ENCODE results near the gene GGTA1.
"Not testable (repeated sequence)": the region's sequence is repeated elsewhere in the genome, so short reads cannot be mapped to it uniquely, and the experiment has no call there.

The GGTA1 gene

DNA sequence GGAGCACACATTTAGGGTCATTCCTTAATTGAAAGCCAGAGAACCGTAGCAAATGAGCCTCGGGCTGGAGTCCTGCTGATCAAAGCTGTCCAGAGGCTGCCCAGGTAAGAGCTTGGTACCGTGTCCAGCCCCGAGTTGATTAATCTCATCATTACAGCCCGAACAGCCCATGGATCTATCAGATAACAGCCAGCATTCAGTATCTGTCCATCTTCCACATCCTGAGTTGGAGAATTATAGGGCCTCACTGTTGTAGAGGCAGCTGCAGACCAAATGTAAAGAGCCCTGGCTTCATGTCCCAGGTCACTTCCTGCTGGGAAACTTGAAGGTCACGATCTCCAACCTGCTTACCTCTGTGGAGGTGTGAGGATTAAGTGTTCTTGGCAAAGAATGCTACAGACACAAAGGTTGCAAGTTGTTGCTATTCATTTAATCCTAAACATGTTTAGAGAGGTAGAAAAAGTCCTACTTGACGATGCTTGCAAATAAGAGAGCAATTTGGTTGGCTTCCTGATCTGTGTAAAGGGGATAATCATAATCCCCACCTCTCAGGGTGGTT is 16.1 kb downstream of the GGTA1 start:
- H3K4me1 Mint-ChIP-seq = no peaks in the 10 kb centered on the region
- no peak overlapping the region for H3K27ac Mint-ChIP-seq
- H3K36me3 Mint-ChIP-seq = no peaks in the 10 kb centered on the region
- no peaks in the 10 kb centered on the region for H3K27me3 Mint-ChIP-seq
- H3K4me3 Mint-ChIP-seq = no peak overlapping the region
- H3K9me3 Mint-ChIP-seq = no peaks in the 10 kb centered on the region

DNA sequence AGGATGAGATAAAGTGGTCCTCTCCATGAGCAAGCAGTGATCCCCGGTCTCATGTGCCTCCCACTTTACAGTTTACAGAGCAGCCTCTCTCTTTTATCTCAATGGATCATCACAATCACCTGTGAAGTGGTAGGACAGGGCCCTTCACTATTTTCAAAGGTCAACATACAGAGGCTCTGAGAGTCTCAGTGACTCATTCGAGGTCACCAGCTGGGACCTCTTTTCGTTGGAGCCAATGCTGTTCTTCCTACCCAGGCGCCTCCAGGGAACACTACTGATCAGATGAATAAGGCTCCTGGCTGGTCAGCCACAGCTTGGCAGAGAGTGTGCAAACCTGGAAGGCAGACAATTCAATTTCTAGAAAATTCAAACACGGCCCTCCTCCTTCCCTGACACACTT is 16.6 kb downstream of the GGTA1 start:
- no peak overlapping the region for H3K4me3 Mint-ChIP-seq
- no peak overlapping the region for H3K27ac Mint-ChIP-seq
- no peaks in the 10 kb centered on the region for H3K4me1 Mint-ChIP-seq
- H3K36me3 Mint-ChIP-seq = no peaks in the 10 kb centered on the region
- no peaks in the 10 kb centered on the region for H3K9me3 Mint-ChIP-seq
- H3K27me3 Mint-ChIP-seq = no peaks in the 10 kb centered on the region

DNA sequence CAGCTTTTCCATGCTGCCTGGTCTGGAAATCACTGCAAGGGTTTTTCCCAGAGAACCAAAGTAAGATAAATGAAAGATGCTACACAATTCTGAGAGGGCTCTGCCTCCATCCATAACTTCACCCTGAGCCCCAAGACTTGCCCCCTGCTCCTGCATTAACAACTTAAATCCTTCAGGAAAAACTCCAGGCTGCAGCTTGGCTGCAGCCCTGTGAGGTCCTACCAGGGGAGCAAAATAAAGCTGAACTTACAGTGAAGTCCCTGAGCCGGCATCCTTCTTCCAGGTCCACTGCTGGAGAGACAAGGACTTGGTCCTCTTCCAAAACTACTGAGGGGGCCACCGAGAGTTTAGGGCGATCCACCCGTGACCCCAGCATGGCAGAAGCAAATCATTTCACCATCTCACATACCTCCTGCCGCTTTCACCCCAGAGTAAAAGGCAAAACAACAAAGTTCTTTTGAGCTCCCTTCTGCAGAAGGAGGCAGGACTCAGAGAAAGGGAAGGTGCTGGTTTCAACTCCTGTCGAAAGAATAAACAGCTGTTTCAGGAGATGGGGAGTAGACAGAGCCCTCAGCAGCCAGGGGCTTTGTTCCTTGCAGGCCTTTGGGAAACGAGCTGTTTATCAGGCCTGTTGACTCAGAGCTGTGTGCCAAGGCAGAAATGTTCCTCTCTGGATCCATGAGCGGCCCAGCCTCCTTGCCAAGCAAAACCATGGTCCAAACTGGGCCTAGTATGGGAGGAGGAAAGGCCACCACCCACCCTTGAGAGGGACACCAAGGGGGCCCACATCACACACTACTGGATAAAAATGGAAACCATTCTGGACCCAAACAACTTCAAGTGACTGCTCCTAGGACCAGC is 20.6 kb downstream of the GGTA1 start:
- no peak overlapping the region for H3K4me3 Mint-ChIP-seq
- H3K27ac Mint-ChIP-seq = no peak overlapping the region
- no peaks in the 10 kb centered on the region for H3K9me3 Mint-ChIP-seq
- no peaks in the 10 kb centered on the region for H3K27me3 Mint-ChIP-seq
- H3K36me3 Mint-ChIP-seq = peaks cover 2% of the 10 kb centered on the region
- no peaks in the 10 kb centered on the region for H3K4me1 Mint-ChIP-seq

DNA sequence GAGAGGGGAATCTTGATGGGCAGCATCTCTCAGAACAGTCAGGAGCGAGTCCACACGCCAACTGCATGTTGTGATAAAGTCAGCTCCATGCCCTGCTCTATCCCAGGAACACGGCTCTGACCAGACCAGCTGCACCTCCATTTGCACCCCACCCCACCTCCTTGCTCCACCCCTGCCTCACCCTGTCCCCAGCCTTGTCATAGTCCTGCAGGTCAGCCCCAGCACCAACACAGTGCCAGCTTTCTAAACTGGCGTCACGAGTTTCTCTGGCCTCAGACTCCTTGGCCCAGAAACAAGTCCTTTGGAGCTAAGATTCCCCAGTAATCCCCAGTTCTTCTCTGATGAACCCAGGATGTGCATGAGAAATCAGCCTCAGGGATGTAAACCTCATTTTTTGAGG is 23.5 kb downstream of the GGTA1 start:
- peaks cover 2% of the 10 kb centered on the region for H3K36me3 Mint-ChIP-seq
- H3K27me3 Mint-ChIP-seq = peaks cover 1% of the 10 kb centered on the region
- no peak overlapping the region for H3K27ac Mint-ChIP-seq
- no peak overlapping the region for H3K4me3 Mint-ChIP-seq
- H3K4me1 Mint-ChIP-seq = no peaks in the 10 kb centered on the region
- H3K9me3 Mint-ChIP-seq = no peaks in the 10 kb centered on the region

DNA sequence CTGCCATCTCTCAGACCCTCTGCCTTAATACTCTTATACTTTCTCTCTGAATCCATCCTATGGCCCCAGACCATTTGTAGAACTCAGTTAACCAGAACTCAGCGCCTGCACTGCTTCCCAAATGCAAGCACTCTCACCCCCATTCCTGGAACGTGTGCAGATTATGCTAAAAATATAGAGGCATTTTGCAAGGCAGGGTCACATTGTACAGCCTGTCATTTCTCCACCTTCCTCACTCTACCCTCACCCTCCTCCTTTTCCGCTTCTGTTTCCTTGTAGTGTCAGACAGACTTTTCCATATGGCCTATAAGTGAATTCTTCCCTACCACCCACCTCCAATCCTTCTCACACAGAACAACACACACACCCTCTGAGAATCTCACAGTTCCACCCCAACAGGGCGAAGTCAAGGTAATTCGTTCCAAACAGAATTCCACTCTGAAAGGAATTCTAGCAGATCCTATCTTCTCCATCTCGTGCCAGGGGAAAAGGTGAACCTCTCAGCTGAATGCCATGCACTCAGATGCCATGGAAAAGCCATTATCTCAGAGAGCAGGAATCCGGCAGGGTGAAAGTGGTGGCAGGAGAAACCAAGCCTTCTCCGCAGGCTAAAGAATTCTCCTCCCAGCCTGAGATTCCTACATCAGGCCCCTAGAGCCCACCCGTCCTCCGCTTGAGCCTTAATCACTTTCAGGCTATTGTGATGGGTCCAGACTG is 25.3 kb downstream of the GGTA1 start:
- no peak overlapping the region for H3K4me3 Mint-ChIP-seq
- peaks cover 2% of the 10 kb centered on the region for H3K36me3 Mint-ChIP-seq
- peaks cover 6% of the 10 kb centered on the region for H3K27me3 Mint-ChIP-seq
- H3K9me3 Mint-ChIP-seq = no peaks in the 10 kb centered on the region
- H3K4me1 Mint-ChIP-seq = no peaks in the 10 kb centered on the region
- no peak overlapping the region for H3K27ac Mint-ChIP-seq

DNA sequence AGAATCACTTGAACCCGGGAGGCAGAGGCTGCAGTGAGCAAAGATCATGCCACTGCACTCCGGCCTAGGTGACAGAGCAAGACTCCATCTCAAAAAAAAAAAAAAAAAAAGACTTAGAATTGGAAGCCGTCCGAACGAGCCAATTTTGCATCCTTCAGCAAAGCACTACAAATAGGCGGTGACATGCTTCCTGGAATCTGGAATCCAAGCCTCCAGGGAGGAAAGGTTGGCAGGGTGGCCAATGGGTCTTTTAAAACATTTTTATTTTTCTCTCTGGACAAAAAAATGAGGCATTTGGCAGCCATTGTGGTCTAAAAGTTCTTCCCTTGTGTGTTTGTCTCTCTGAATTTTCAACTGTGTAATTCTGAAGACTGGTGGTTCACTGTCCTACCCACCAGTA is 26.4 kb downstream of the GGTA1 start:
- H3K27me3 Mint-ChIP-seq = peaks cover 6% of the 10 kb centered on the region
- H3K9me3 Mint-ChIP-seq = no peaks in the 10 kb centered on the region
- no peak overlapping the region for H3K4me3 Mint-ChIP-seq
- no peaks in the 10 kb centered on the region for H3K4me1 Mint-ChIP-seq
- H3K36me3 Mint-ChIP-seq = peaks cover 2% of the 10 kb centered on the region
- H3K27ac Mint-ChIP-seq = no peak overlapping the region

DNA sequence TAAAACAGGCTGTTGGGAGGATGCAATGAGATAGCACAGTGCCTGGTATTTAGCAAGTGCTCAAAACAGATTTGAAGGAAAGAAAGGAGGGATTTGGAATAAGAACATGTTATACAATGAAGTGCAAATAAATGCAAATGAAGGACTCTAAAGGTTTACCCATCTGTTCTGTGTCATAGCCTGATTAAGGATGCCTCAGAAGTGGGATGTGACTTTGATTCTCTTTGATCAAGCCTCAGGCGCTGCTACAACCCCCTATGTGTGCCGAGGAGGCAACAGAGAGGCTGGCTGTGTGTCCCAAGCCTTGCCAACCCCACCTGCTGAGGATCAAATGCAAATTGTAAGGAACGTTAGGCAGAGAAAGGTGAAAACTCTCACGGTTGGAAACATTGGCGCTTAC is 27.2 kb downstream of the GGTA1 start:
- no peak overlapping the region for H3K27ac Mint-ChIP-seq
- no peaks in the 10 kb centered on the region for H3K9me3 Mint-ChIP-seq
- peaks cover 6% of the 10 kb centered on the region for H3K27me3 Mint-ChIP-seq
- H3K4me3 Mint-ChIP-seq = no peak overlapping the region
- peaks cover 2% of the 10 kb centered on the region for H3K36me3 Mint-ChIP-seq
- H3K4me1 Mint-ChIP-seq = no peaks in the 10 kb centered on the region

DNA sequence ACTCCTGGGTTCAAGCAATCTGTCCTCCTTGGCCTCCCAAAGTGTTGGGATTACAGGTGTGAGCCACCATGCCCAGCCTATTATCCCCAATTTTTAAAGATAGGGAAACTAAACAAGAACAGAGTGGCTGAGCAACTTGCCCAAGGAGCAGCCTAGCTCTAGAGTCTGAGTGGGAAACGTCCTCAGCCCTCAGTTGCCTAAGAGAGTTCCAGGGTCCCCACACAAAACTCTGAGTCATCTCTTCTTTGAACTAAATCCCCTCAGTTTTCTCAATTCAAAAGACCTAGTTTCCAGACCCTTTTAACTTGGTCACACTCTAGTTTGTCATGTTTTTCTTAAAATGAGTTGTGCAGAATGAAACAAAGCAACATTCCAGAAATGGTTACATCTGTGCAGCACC is 33.5 kb downstream of the GGTA1 start:
- no peaks in the 10 kb centered on the region for H3K9me3 Mint-ChIP-seq
- H3K27me3 Mint-ChIP-seq = peaks cover 10% of the 10 kb centered on the region
- H3K27ac Mint-ChIP-seq = no peak overlapping the region
- H3K36me3 Mint-ChIP-seq = no peaks in the 10 kb centered on the region
- H3K4me1 Mint-ChIP-seq = no peaks in the 10 kb centered on the region
- no peak overlapping the region for H3K4me3 Mint-ChIP-seq

DNA sequence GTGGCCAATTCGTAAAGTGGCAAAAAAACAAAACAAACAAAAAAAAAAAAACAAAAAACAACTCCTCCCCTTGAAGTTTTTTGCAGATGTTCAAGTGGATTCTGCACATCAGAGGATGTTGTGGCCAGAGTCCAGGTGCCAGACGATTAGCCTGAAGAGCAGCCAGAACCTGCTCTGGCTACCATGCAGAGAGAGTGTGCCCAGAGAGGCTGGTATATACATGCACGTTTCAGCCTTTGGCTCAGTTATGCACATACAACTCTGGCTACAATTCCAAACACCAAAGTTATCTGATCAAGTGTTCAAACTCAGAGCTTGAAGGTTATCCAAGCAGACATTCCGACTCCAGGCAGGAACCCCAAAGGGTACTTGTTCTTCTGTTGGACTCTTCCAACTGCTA is 34.7 kb downstream of the GGTA1 start:
- H3K9me3 Mint-ChIP-seq = no peaks in the 10 kb centered on the region
- no peak overlapping the region for H3K27ac Mint-ChIP-seq
- H3K4me1 Mint-ChIP-seq = no peaks in the 10 kb centered on the region
- H3K4me3 Mint-ChIP-seq = no peak overlapping the region
- no peaks in the 10 kb centered on the region for H3K36me3 Mint-ChIP-seq
- peaks cover 10% of the 10 kb centered on the region for H3K27me3 Mint-ChIP-seq

DNA sequence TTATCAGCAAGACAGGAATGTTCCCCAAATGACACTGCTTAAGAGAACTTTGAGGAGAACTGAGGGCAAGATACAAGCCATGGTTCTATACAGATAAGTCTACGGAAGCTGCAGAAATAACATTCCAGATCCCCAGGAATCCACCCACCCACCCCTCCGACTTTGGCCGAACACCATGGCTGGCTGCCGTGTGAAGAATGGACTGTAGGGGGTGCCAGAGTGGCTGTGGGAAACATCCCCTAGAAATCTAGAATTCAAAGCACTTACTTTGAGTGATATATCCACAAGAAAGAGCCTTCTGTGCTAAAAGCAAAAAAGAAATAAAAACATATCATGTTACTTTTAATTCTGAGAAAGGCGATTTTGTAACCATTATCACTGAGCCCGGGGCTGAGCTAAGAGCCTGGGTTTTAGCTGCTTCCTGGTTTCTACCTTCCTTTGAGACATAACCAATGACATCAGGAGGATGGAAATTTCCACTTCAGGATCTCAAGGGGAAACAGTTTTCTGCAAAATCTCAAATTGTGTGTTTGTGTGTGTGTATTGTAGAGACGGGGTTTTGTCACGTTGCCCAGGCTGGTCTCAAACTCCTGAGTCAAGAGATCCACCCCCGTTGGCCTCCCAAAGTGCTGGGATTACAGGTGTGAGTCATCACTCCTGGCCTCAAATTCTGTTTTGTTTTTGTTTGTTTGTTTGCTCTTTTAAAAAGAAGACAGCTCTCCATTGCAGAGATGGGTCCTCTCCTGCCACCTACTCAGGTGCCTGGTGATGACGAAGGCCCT is 36.4 kb downstream of the GGTA1 start:
- Mint-ChIP-seq H3K27ac (no peak overlapping the region), H3K36me3 (peaks cover 2% of the 10 kb centered on the region), H3K27me3 (peaks cover 20% of the 10 kb centered on the region), H3K4me1 (no peaks in the 10 kb centered on the region), H3K9me3 (no peaks in the 10 kb centered on the region), H3K4me3 (no peak overlapping the region)

DNA sequence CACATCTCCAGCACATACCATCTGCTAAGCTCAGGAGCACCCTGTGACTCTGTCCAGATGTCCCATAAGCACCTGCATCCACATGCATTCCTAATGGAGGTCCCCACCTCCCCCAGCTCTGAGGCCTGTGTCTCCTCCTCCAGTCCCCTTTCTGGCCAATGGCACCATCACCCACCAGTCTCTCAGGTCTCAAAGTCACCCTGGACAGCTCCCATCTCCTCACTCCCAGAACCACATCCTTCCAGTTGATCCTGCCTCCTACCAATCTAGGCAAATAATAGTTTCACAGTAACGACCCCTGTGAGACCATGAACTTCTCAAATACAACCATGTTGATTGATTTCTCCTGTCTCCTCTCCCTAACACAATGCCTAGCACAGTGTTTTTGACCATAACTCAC is 40.1 kb downstream of the GGTA1 start:
- H3K36me3 Mint-ChIP-seq = peaks cover 2% of the 10 kb centered on the region
- H3K4me3 Mint-ChIP-seq = no peak overlapping the region
- no peak overlapping the region for H3K27ac Mint-ChIP-seq
- H3K27me3 Mint-ChIP-seq = peaks cover 24% of the 10 kb centered on the region
- no peaks in the 10 kb centered on the region for H3K9me3 Mint-ChIP-seq
- peaks cover 7% of the 10 kb centered on the region for H3K4me1 Mint-ChIP-seq

DNA sequence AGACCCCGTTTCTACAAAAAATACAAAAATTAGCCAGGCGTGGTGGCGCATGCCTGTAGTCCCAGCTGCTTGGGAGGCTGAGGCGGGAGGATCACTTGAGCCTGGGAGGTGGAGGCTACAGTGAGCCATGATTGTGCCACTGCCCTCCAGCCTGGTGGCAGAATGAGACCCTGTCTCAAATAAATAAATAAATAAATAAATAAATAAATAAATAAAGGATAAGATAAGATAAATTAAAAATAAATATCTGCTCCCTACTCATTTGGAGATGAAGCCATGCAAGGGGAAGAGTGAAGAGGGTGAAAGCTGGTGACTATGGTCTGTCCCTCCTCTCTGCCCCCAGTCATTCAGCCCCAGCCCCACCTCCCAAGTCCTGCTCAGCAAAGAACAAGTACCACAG is 41.2 kb downstream of the GGTA1 start:
- H3K27me3 Mint-ChIP-seq = peaks cover 22% of the 10 kb centered on the region
- not testable (repeated sequence) for H3K4me3 Mint-ChIP-seq, H3K27ac Mint-ChIP-seq, H3K36me3 Mint-ChIP-seq, H3K4me1 Mint-ChIP-seq, H3K9me3 Mint-ChIP-seq

DNA sequence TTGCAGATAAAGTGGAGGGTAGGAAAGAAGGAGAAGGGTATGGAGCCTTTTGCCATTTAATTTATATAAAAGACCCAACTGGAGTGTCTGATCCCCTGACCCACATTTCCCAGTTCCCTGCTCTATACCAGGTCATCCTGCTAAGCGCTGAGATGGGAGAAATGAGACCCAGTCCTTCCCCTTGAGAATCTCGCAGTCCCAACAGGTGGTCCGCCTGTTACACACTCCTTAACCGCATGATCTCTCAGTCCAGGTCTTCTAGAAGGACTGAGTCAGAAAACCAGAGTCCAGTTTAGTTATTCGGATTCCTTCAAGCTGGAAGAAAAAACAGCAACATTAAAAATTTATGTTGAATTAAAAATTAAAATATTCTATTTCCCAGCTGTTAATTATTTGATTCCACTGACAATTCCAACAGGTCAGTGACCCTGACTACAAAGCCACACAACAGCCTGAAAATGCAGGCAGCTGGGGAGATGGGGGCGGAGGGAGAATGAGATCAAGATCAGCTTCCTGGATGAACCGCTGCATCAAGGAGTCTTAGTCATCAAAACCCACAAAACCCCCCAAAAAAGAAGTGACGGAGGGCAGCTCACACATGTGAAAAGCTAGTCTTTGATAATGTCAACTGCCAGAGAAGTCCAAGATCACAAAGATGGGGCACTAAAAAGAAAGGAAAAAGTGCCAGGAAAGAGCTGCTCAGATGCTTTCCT is 44.0 kb downstream of the GGTA1 start:
- Mint-ChIP-seq H3K9me3 (no peaks in the 10 kb centered on the region), H3K4me1 (peaks cover 7% of the 10 kb centered on the region), H3K36me3 (peaks cover 2% of the 10 kb centered on the region), H3K4me3 (no peak overlapping the region), H3K27ac (no peak overlapping the region), H3K27me3 (peaks cover 18% of the 10 kb centered on the region)

DNA sequence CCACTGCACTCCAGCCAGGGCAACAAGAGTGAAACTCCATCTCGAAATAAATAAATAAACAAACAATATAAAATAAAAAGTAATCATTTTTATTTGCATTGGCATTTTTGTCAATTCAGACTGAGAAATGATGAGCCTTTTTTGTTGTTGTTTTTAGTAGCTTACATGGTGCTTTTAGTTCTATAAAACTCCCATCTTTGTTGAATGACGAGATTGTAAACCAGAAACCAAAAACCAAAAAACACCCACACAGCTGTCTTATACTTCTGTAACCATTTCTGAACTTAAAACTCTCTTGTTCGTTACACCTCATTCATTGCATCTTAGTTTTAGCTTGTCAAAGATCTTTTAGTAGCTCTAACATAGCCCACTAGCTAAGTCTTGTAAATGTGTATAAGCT is 44.7 kb downstream of the GGTA1 start:
- Mint-ChIP-seq H3K27me3 (peaks cover 16% of the 10 kb centered on the region), H3K9me3 (no peaks in the 10 kb centered on the region), H3K4me1 (peaks cover 7% of the 10 kb centered on the region), H3K27ac (no peak overlapping the region), H3K36me3 (peaks cover 2% of the 10 kb centered on the region), H3K4me3 (no peak overlapping the region)

DNA sequence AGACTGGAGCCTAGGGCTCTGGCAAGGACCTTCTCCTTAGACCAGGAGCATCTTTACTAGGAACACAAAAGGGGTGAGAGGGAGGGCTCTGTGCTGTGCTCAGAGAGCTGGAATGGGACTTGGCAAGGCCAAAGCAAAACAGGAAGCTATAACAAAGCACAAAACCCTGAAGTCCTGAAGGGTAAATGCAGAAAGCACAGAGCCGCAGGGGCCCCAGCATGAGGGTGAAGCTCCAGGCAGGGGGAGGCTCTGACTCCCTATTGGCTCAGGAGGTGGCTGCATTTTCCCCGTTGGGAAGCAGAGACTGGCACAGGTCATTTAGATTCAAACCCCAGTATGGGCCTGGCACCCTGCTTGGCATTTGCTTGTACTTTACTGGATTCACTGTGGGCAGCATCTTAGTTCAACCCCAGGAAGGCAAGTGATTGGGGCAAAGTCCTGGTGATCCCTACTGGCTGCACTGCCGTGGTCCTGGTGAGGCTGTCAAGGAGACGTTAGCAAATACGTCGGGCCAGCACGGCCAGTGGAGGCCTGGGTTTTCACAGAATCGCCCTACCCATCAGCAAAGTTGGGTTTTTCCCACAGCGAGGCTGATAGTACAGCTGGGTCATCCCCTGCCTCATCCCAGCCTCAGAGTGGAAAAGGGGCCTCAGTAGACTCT is 46.3 kb downstream of the GGTA1 start:
- Mint-ChIP-seq H3K4me1 (peaks cover 7% of the 10 kb centered on the region), H3K9me3 (no peaks in the 10 kb centered on the region), H3K27me3 (peaks cover 5% of the 10 kb centered on the region), H3K36me3 (no peaks in the 10 kb centered on the region), H3K27ac (no peak overlapping the region), H3K4me3 (no peak overlapping the region)
